Spleen (tissue), 7 donors: ENCODE results near the gene ZFP28.

Experiments used
- POLR2A ChIP-seq, 3 donors: fragments of 450-650 bp; IDR thresholded peaks; one replicate each; pipeline ENCODE4 v1.5.1; 2017; ENCODE audit warnings: antibody characterized with exemption in 3 of 3, mild to moderate bottlenecking in 1 of 3
- TF ChIP-seq, protein P1 (sequence below), 11 experiments: fragments of 200-600 bp in 7 of 11; fragments of 450-650 bp in 4 of 11; sonication (generic) in 4 of 11; IDR thresholded peaks in 8 of 11; conservative IDR thresholded peaks in 3 of 11; 1 replicate in 7 of 11; 2 replicates in 4 of 11; pipeline versions ENCODE4 v1.4.0 to v1.8.0; 2016 to 2021; ENCODE audit warnings: antibody characterized with exemption in 11 of 11, inconsistent platforms in 4 of 11, mild to moderate bottlenecking in 1 of 11
- donor health status: DM: no; HTN: no; CAD: no; lungs with moderate emphysema.
- donor health status: DM: no; HTN: no; CAD: no.
- donor health status: DM: no; HTN: no; CAD: no.

DNA sequence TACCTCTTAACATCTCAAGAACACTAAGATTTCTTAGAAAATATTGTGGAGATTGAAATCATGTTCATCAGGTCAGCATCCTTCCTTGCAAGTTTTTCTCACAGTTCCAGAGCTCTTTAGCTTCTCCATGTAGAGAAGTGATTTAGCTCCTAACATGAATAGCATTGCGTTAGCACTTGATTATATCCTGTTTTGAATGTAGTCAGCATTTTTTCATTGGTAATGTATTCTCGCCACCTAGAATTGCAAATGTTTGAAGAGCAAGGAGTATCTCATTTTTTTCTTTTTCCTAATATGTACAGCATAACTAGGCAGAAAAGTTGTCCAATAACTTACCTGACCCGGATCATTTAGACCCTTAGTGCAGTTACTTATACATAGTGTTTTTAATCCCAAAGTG is 35.2 kb downstream of the ZFP28 start:
- TF ChIP-seq, protein P1, sequence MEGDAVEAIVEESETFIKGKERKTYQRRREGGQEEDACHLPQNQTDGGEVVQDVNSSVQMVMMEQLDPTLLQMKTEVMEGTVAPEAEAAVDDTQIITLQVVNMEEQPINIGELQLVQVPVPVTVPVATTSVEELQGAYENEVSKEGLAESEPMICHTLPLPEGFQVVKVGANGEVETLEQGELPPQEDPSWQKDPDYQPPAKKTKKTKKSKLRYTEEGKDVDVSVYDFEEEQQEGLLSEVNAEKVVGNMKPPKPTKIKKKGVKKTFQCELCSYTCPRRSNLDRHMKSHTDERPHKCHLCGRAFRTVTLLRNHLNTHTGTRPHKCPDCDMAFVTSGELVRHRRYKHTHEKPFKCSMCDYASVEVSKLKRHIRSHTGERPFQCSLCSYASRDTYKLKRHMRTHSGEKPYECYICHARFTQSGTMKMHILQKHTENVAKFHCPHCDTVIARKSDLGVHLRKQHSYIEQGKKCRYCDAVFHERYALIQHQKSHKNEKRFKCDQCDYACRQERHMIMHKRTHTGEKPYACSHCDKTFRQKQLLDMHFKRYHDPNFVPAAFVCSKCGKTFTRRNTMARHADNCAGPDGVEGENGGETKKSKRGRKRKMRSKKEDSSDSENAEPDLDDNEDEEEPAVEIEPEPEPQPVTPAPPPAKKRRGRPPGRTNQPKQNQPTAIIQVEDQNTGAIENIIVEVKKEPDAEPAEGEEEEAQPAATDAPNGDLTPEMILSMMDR (IDR thresholded peaks at IDR 0.05 in 8 of 11, conservative IDR thresholded peaks at IDR 0.05 in 3 of 11): no peak
- TF ChIP-seq POLR2A (IDR thresholded peaks at IDR 0.05): no peak
